ENCODE data around the gene IFNK.

- no peak for TF ChIP-seq CTCF (conservative IDR thresholded peaks at IDR 0.05)
- TF ChIP-seq EZH2 (IDR thresholded peaks at IDR 0.05; ENCODE audit: low read depth): no peak
These were observed 18.4 kb downstream of the IFNK start for GRCh38 chr9:27542508-27542907.

All from PC-9 (cell line).